ENCODE measurements around the gene ANKRD33. TPM values are rescaled to one million over a fixed set of nuclear protein-coding genes. Genes with fewer than 3 reads are reported as not detected.

ANKRD33 gene
- total RNA-seq, 6 donors from 2014 or later: not detected

DNA sequence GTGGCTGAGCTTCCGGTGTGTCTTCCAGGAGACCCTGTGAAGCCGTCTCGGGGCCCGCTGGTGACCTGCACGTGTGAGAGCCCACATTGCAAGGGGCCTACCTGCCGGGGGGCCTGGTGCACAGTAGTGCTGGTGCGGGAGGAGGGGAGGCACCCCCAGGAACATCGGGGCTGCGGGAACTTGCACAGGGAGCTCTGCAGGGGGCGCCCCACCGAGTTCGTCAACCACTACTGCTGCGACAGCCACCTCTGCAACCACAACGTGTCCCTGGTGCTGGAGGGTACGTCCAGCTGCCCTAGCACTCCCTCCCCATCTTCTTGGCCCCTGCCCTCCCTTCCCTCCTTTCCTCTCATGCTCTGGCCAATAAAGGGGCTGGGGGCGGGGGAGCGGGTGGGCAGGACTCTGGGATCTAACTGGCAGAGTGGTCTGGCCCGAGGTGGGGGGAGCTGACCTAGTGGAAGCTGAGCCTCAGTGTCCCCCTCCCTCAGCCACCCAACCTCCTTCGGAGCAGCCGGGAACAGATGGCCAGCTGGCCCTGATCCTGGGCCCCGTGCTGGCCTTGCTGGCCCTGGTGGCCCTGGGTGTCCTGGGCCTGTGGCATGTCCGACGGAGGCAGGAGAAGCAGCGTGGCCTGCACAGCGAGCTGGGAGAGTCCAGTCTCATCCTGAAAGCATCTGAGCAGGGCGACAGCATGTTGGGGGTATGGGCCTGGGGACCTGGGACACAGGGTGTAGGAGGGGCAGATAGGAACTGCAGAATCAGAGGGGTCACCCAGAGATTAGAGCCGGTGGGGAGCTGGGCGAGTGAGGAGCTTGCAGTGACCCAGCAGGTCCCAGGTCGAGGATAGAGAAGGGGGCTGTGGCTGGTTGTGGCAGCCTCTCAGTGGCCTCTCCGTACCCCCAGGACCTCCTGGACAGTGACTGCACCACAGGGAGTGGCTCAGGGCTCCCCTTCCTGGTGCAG, 25.4 kb downstream of the ANKRD33 start:
- ATAC-seq (ENCODE audit: low FRiP score in 2 of 2) (no peak), DNase-seq (peak in 1 of 2 donors; percentile 78)
- Histone ChIP-seq H3K4me1 (peaks cover 43 to 77% (median 56%) of the 10 kb centered on the region in 4 donors), H3K4me3 (peak overlapping the region; percentile 39 to 61 (median 46)), H3K36me3 (peaks cover 0 to 49% (median 12%) of the 10 kb centered on the region in 4 donors), H3K27ac (peak overlapping the region; percentile 95 to 99 (median 95)), H3K27me3 (no peaks in the 10 kb centered on the region), H3K9me3 (no peaks in the 10 kb centered on the region)
- TF ChIP-seq, protein P1, sequence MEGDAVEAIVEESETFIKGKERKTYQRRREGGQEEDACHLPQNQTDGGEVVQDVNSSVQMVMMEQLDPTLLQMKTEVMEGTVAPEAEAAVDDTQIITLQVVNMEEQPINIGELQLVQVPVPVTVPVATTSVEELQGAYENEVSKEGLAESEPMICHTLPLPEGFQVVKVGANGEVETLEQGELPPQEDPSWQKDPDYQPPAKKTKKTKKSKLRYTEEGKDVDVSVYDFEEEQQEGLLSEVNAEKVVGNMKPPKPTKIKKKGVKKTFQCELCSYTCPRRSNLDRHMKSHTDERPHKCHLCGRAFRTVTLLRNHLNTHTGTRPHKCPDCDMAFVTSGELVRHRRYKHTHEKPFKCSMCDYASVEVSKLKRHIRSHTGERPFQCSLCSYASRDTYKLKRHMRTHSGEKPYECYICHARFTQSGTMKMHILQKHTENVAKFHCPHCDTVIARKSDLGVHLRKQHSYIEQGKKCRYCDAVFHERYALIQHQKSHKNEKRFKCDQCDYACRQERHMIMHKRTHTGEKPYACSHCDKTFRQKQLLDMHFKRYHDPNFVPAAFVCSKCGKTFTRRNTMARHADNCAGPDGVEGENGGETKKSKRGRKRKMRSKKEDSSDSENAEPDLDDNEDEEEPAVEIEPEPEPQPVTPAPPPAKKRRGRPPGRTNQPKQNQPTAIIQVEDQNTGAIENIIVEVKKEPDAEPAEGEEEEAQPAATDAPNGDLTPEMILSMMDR (IDR thresholded peaks at IDR 0.05): peak in 3 of 6 experiments; percentile 13 to 41 (median 21)
- TF ChIP-seq POLR2AphosphoS5 (IDR thresholded peaks at IDR 0.05): no peak
- TF ChIP-seq EP300 (IDR thresholded peaks at IDR 0.05): no peak
- WGBS, 2 donors: 62 to 76% methylated on average over 20 to 30 of the region's 30 CpGs

GRCh38 chr12:51914034-51914923, 26.4 kb downstream of the ANKRD33 start:
- H3K9me3 ChIP-seq: no peaks in the 10 kb centered on the region
- TF ChIP-seq POLR2A (IDR thresholded peaks at IDR 0.05): no peak
- no peak for TF ChIP-seq POLR2AphosphoS5 (IDR thresholded peaks at IDR 0.05)
- TF ChIP-seq, protein P1 (IDR thresholded peaks at IDR 0.05): no peak
- TF ChIP-seq EP300 (IDR thresholded peaks at IDR 0.05): no peak
- peak overlapping the region; percentile 39 to 61 (median 46) for H3K4me3 ChIP-seq
- no peaks in the 10 kb centered on the region for H3K27me3 ChIP-seq
- 71 to 77% methylated on average over 16 to 17 of the region's 17 CpGs for WGBS, 2 donors
- H3K36me3 ChIP-seq: peaks cover 0 to 59% (median 12%) of the 10 kb centered on the region in 4 donors
- H3K4me1 ChIP-seq: peaks cover 45 to 77% (median 57%) of the 10 kb centered on the region in 4 donors
- peak overlapping the region; percentile 95 to 99 (median 95) for H3K27ac ChIP-seq
- DNase-seq (no peak), ATAC-seq (ENCODE audit: low FRiP score in 2 of 2) (no peak)

DNA sequence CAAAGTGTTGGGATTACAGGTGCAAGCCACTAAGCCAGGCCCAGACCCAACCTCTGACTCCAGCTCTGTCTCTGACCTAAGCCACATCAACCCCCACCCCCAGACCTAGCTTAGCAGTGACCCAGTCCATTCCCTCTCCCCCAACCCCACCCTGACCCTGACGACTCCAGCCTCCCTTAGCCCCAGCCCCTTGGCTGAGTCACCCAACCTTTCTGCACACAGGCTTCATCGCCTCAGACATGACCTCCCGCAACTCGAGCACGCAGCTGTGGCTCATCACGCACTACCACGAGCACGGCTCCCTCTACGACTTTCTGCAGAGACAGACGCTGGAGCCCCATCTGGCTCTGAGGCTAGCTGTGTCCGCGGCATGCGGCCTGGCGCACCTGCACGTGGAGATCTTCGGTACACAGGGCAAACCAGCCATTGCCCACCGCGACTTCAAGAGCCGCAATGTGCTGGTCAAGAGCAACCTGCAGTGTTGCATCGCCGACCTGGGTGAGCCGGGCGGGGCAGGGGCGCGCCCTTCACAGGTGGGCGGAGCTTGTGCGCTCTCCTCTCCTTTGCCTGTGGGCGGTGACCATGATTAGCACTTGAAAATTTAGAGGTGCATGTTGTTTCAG, 27.2 kb downstream of the ANKRD33 start:
- 82 to 83% methylated on average over 24 to 28 of the region's 28 CpGs for WGBS, 2 donors
- ATAC-seq (ENCODE audit: low FRiP score in 2 of 2) (no peak), DNase-seq (peak in 1 of 2 donors; percentile 79)
- H3K36me3 ChIP-seq: peaks cover 0 to 67% (median 13%) of the 10 kb centered on the region in 4 donors
- no peaks in the 10 kb centered on the region for H3K9me3 ChIP-seq
- H3K4me3 ChIP-seq: peak overlapping the region in 1 of 4 donors; percentile 61
- peak overlapping the region in 3 of 4 donors; percentile 67 to 99 (median 95) for H3K27ac ChIP-seq
- TF ChIP-seq EP300 (IDR thresholded peaks at IDR 0.05): no peak
- no peak for TF ChIP-seq POLR2AphosphoS5 (IDR thresholded peaks at IDR 0.05)
- TF ChIP-seq POLR2A (IDR thresholded peaks at IDR 0.05): no peak
- TF ChIP-seq, protein P1 (IDR thresholded peaks at IDR 0.05): no peak
- peaks cover 45 to 77% (median 53%) of the 10 kb centered on the region in 4 donors for H3K4me1 ChIP-seq
- no peaks in the 10 kb centered on the region for H3K27me3 ChIP-seq

GRCh38 chr12:51915951-51916350, 28.0 kb downstream of the ANKRD33 start:
- no peaks in the 10 kb centered on the region for H3K27me3 ChIP-seq
- H3K36me3 ChIP-seq: peaks cover 0 to 67% (median 17%) of the 10 kb centered on the region in 4 donors
- ATAC-seq (ENCODE audit: low FRiP score in 2 of 2) (no peak), DNase-seq (no peak)
- H3K9me3 ChIP-seq: no peaks in the 10 kb centered on the region
- peaks cover 37 to 69% (median 48%) of the 10 kb centered on the region in 4 donors for H3K4me1 ChIP-seq
- peak overlapping the region in 1 of 4 donors; percentile 15 for H3K4me3 ChIP-seq
- WGBS, 2 donors: 78 to 93% methylated on average over 5 to 11 of the region's 11 CpGs
- peak overlapping the region; percentile 34 to 99 (median 56) for H3K27ac ChIP-seq
- TF ChIP-seq EP300 (IDR thresholded peaks at IDR 0.05) (no peak), POLR2AphosphoS5 (IDR thresholded peaks at IDR 0.05) (no peak), POLR2A (IDR thresholded peaks at IDR 0.05) (no peak)
- TF ChIP-seq, protein P1 (IDR thresholded peaks at IDR 0.05): no peak
